GM20000 (cell line): ENCODE data around the gene PRMT9.

Source experiments
- DNase-seq: peaks from one replicate; pipeline ENCODE4 v3.0.0; 2012; ENCODE audit warnings: low spot score
- CTCF ChIP-seq: IDR thresholded peaks from 2 replicates; pipeline ENCODE4 v1.5.1; 2012; ENCODE audit warnings: mild to moderate bottlenecking, control low read depth; ENCODE audit errors: extremely low read depth, missing control alignments

Gene PRMT9

DNA sequence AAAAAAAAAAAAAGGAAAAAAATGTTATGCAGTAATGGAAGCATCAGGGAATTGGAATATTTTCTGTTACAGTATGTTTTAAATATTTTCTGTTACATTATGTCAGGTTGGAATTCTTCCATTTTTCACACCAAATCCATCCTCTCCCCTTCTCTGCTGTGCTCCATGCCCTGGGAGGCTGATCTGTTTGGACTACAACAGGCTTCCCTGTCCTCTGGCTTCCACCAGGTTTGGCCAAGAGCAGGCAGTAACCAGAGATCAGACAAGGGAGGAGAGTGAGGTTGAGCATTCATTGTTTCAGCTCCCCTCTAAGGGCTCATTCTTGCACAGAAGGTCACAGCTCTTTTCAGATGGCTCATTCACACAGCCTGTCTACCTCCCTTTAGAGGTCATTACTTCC, 78.5 kb downstream of the PRMT9 start:
- no peak for DNase-seq
- TF ChIP-seq CTCF = no peak

DNA sequence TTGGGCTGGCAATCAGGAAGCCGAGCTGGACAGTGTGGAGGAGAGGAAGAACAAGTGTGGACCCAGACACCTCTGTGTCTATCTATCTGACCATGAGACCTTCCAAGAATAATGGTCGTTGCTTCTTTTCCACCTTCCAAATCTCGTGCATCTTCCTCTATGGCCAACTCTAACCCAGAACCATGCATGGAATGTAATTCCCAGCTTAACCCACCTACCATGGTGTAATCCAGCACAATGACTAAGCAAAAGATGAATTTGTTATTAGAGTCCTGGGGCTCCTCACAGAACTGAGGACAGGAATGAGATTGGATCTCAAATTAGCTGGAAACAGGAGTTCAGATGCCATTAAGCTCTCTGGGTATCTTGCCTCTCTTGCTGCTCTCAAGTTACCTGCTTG, 84.2 kb downstream of the PRMT9 start:
- no peak for TF ChIP-seq CTCF
- DNase-seq = no peak

DNA sequence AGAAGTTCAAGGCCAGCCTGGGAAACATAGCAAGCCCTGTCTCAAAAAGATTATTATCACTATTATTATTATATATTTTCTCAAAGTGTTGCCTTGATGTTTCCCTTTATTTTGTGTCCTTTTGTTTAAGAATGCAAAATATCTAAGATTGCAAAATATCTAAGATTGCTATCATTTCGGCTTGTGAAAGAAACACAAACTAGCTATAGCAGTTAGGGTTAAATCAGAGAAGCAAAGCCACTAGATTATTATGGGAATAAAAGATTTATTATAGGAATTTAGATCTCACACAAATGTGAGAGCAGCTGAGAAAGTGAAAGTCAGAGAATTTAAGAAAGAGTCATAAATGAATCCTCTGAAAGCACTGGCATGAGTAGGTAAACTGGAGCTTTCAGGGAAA, 84.8 kb downstream of the PRMT9 start:
- no peak for DNase-seq
- no peak for TF ChIP-seq CTCF

DNA sequence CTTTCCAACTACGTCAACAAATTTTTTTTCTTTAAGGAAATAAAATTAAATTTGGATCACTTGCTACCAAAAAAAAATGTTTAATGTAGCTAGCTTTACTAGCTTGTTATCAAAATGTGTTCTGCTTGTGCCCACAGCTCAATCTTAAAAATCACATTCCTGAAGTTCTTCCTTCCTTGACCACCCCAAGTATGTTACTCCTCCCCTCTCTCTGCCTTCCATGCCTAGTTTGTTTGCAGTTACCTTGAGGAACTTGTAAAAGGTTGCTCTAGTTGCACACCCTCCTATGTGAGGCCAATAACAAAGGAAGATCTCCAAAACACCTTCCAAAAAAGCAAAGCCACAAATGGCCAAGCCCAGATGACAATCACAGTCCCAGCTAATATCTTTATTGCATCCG, 86.4 kb downstream of the PRMT9 start:
- TF ChIP-seq CTCF = no peak
- DNase-seq = no peak

DNA sequence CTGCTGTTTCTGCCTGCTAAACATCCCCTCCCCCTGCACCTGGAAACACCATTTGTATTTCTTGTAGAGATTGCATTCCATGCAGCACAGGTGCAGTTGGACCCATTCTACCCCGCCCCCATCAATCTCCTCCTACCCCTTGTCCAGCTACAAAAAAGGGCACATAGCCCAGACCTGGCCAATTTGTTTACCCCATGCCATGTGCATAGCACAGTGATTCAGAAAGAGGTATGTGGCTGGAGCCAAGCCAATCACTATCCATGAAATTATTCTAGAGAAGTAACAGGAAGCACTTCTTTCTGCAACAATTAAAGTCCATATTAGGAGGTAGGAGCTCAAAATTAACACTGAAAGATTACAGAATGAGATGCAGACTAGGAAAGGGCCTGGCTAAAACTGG, 87.0 kb downstream of the PRMT9 start:
- no peak for DNase-seq
- no peak for TF ChIP-seq CTCF

DNA sequence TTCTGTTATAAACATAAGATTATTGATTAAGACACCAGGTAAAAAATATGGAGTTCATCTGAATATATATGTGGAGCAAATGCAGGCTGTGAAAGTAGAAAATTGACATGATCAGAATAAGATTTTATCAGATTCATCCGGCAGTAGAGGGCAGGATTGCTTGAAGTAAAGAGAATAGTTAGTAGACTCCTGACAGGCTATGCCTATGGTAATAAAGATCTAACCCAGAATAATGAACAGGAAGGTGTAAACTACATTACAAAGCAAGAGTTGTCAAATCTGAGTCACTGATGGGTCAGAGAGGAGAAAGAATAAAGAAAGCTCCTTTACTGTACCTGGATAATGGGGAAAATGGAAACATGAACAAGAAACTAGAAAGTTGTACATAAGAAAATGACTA, 87.6 kb downstream of the PRMT9 start:
- no peak for TF ChIP-seq CTCF
- DNase-seq = peak; percentile 25

DNA sequence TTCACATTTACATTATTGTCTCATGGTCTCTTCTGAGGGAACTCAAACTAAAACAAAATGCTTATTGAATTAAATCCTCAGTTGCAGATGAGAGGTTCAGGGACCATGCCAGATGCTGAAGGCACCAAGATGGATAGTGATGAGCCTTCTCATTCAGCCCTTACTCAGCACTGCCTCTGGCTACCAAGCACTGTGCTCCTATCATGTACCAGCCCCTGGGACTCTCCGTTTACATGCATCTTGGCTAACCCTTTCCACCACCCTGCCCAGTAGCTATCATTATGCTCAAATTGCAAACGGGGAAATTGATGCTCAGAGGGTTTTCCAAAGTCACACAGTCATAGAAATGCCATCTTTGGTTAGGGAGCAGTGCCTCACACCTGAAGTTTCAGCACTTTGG, 89.4 kb downstream of the PRMT9 start:
- TF ChIP-seq CTCF = no peak
- DNase-seq = no peak
